Measurements from ENCODE around the gene TPT1. TPM values are rescaled to one million over a fixed set of nuclear protein-coding genes. Genes with fewer than 3 reads are reported as not detected.
A peak's percentile ranks its signal among the peaks of the same experiment; 100 is the strongest.

TPT1 gene
- total and polyA plus RNA-seq, 9 of the 15 experiments (the other 6 are each of a cell fraction or from before 2014, with no cell fraction given), result 602 to 2,508 (median 1,784) TPM

GRCh38 chr13:45341034-45341798 lies at the start of gene TPT1 (continued):
- TF ChIP-seq SAFB2 (IDR thresholded peaks at IDR 0.05; ENCODE audit: borderline replicate concordance, low read depth, low read length, severe bottlenecking) (no peak), CBX3 (IDR thresholded peaks at IDR 0.05; ENCODE audit: borderline replicate concordance in 1 of 2, low read length in 2 of 2) (no peak; a peak in 1 of 3 replicates), CC2D1A (IDR thresholded peaks at IDR 0.05) (no peak), NCOA1 (IDR thresholded peaks at IDR 0.05; ENCODE audit: low read depth) (peak; percentile 36; the same call in 1 of the 2 replicates), EGR1 (conservative IDR thresholded peaks at IDR 0.05) (peak; percentile 99), TAF9B (IDR thresholded peaks at IDR 0.05; ENCODE audit: partially characterized antibody) (peak; percentile 29), POLR2AphosphoS2 (IDR thresholded peaks at IDR 0.05; ENCODE audit: low read length) (peak; percentile 19; the same call in 1 of the 2 replicates), HBP1 (CRISPR knock-in tag; IDR thresholded peaks at IDR 0.05) (0 out of 2 replicates have a peak, but pooled peaks have one; percentile 1), ZKSCAN3 (CRISPR knock-in tag; IDR thresholded peaks at IDR 0.05) (no peak), ZNF436 (CRISPR knock-in tag; IDR thresholded peaks at IDR 0.05) (no peak), NFE2 (IDR thresholded peaks at IDR 0.05; ENCODE audit: low read depth) (peak; percentile 35; the same call in 1 of the 2 replicates), NFXL1 (CRISPR knock-in tag; IDR thresholded peaks at IDR 0.05) (no peak), NR2C1 (IDR thresholded peaks at IDR 0.05) (0 out of 2 replicates have a peak, but pooled peaks have one; percentile 18), NR2C1 (tag; IDR thresholded peaks at IDR 0.05) (0 out of 2 replicates have a peak, but pooled peaks have one; percentile 34), GABPA (tag; conservative IDR thresholded peaks at IDR 0.05; ENCODE audit: low read depth) (peak; percentile 91), GTF2A2 (tag; IDR thresholded peaks at IDR 0.05) (0 out of 2 replicates have a peak, but pooled peaks have one; percentile 64), ZNF639 (CRISPR knock-in tag; conservative IDR thresholded peaks at IDR 0.05 in 1 of 2, IDR thresholded peaks at IDR 0.05 in 1 of 2) (peak in 1 of 2 experiments; percentile 58; a peak in 1 of 4 replicates), ZNF134 (CRISPR knock-in tag; conservative IDR thresholded peaks at IDR 0.05) (no peak), BHLHE40 (IDR thresholded peaks at IDR 0.05; ENCODE audit: low read length) (peak; percentile 66), ZNF764 (CRISPR knock-in tag; IDR thresholded peaks at IDR 0.05; ENCODE audit: low read depth) (no peak), MEIS2 (IDR thresholded peaks at IDR 0.05; ENCODE audit: partially characterized antibody) (no peak), CREB5 (CRISPR knock-in tag; IDR thresholded peaks at IDR 0.05) (no peak), POLR2A (conservative IDR thresholded peaks at IDR 0.05) (peak; percentile 90), KDM5B (IDR thresholded peaks at IDR 0.05; ENCODE audit: insufficient replicate concordance, low read depth, low read length) (peak; percentile 79), POLR2B (IDR thresholded peaks at IDR 0.05; ENCODE audit: low read depth, partially characterized antibody) (peak; percentile 80), HDAC1 (IDR thresholded peaks at IDR 0.05) (peak in 1 of 2 experiments; percentile 56; a peak in 1 of 4 replicates)
